NCI-H345 (cell line): ENCODE results near the gene NRIP3.
"Not testable (repeated sequence)": the region's sequence is repeated elsewhere in the genome, so short reads cannot be mapped to it uniquely, and the experiment has no call there.

ENCODE experiments used
- DNase-seq: peaks from one replicate; lab custom pipeline; 2025; lab: John Stamatoyannopoulos, UW

The NRIP3 gene

GRCh38 chr11:8971196-8971923 lies 32.4 kb downstream of the NRIP3 start:
- no peak for DNase-seq

GRCh38 chr11:8967184-8967583 lies 36.6 kb downstream of the NRIP3 start:
- DNase-seq: no peak

GRCh38 chr11:8964324-8965320 lies 39.2 kb downstream of the NRIP3 start, which contains the start of gene TMEM9B:
Gene TMEM9B (minus strand): TSS chr11:8964442. CDS start chr11:8964313, 129 bp downstream.
- DNase-seq: peak; percentile 84

- peak; percentile 84 for DNase-seq
These were observed 40.1 kb downstream of the NRIP3 start for GRCh38 chr11:8963569-8964323.

- DNase-seq: no peak
These were observed 41.0 kb downstream of the NRIP3 start for GRCh38 chr11:8962841-8963240.

GRCh38 chr11:8961401-8961800 lies 42.4 kb downstream of the NRIP3 start:
- DNase-seq: no peak

GRCh38 chr11:8959546-8960166 lies 44.1 kb downstream of the NRIP3 start:
- DNase-seq: peak; percentile 12

GRCh38 chr11:8956860-8957259 lies 46.9 kb downstream of the NRIP3 start:
- no peak for DNase-seq

- no peak for DNase-seq
These were observed 54.9 kb downstream of the NRIP3 start for GRCh38 chr11:8948886-8949285.

GRCh38 chr11:8947230-8947943 lies 56.4 kb downstream of the NRIP3 start:
- no peak for DNase-seq

- DNase-seq: no peak
These were observed 61.2 kb downstream of the NRIP3 start, which contains the start of gene ASCL3 for GRCh38 chr11:8942518-8943066. Gene ASCL3 (minus strand): TSS chr11:8943016. CDS start chr11:8938161, 4,855 bp downstream.

- no peak for DNase-seq
These were observed 62.3 kb downstream of the NRIP3 start for GRCh38 chr11:8941341-8942103.

GRCh38 chr11:8937659-8938058 lies 66.1 kb downstream of the NRIP3 start:
- DNase-seq: no peak

- DNase-seq: no peak
These were observed 66.6 kb downstream of the NRIP3 start for GRCh38 chr11:8937159-8937558.

- DNase-seq: not testable (repeated sequence)
These were observed 68.0 kb downstream of the NRIP3 start for GRCh38 chr11:8935789-8936188.

- DNase-seq: no peak
These were observed 68.9 kb downstream of the NRIP3 start for GRCh38 chr11:8934742-8935488.

GRCh38 chr11:8933931-8934330 lies 69.9 kb downstream of the NRIP3 start:
- DNase-seq: no peak

GRCh38 chr11:8932564-8933180 lies 71.1 kb downstream of the NRIP3 start, which contains the start of gene C11orf16:
Gene C11orf16 (minus strand): TSS chr11:8932947. CDS start chr11:8932308, 639 bp downstream.
- no peak for DNase-seq
